BLaER1 (cell line): ENCODE data around the gene SKIDA1.

Experiments
- H3K27ac ChIP-seq: shearing (Covaris generic); formaldehyde crosslinking; 2 replicates; pipeline ENCODE4 v1.8.1; 2022
- H3K27me3 ChIP-seq: shearing (Covaris generic); formaldehyde crosslinking; 2 replicates; pipeline ENCODE4 v1.8.1; 2022
- H3K36me3 ChIP-seq: shearing (Covaris generic); formaldehyde crosslinking; 2 replicates; pipeline ENCODE4 v1.8.1; 2022
- H3K4me1 ChIP-seq: shearing (Covaris generic); formaldehyde crosslinking; 2 replicates; pipeline ENCODE4 v1.8.1; 2022
- H3K4me2 ChIP-seq: shearing (Covaris generic); formaldehyde crosslinking; 2 replicates; pipeline ENCODE4 v1.8.1; 2022
- H3K4me3 ChIP-seq: shearing (Covaris generic); formaldehyde crosslinking; 2 replicates; pipeline ENCODE4 v1.8.1; 2022
- H3K9ac ChIP-seq: shearing (Covaris generic); formaldehyde crosslinking; 2 replicates; pipeline ENCODE4 v1.8.1; 2022
- H3K9me3 ChIP-seq: shearing (Covaris generic); formaldehyde crosslinking; 2 replicates; pipeline ENCODE4 v1.8.1; 2022
- H4K20me1 ChIP-seq: shearing (Covaris generic); formaldehyde crosslinking; 2 replicates; pipeline ENCODE4 v1.8.1; 2022
- Cebpa-rat ChIP-seq: shearing (Covaris generic); IDR thresholded peaks from 2 replicates; pipeline ENCODE4 v1.8.1; 2022

Gene SKIDA1

DNA sequence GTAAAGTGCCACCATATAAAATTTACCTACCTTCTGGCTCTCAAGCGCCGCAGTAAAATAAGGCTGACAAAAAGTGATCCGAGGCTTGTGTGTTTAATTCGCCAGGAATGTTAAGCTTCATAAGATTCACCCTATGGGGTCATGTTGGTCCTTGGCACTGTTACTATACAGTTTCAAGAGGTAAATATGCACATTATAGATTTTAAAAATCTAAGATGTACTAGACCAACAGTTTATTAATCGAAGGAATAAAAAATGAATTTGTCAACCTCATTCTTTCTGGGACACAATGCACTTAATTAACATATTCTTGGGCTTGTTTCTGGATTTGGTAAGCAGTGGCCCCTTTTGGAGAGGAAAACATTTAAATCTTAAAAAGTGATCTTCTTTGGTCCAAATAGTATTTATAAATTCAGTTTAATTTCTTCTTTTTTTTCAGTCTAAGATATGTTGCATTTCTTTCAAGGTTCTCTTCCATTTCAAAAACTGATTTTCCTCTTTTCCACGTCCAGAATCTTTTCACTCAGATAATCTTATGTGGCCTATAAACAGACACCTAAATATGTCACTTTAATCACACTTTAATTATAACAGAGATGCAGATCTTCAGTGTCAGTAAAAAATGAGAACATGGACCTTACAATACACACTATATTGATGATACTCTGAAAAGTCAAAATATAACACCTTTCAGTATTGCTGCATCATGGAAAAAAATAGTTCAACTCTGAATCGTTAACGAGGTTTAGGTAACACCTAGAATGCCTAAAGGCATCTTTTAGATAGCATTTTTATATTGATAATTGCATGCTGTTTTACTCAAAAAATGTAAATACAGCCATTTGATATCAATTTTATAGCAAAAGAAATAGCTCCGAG lies 3.8 kb upstream of the SKIDA1 start:
- no peak for TF ChIP-seq Cebpa-rat
- Histone ChIP-seq H4K20me1 (peaks cover 63% of the 10 kb centered on the region), H3K36me3 (no peaks in the 10 kb centered on the region), H3K9me3 (no peaks in the 10 kb centered on the region), H3K27ac (no peak overlapping the region), H3K4me1 (peaks cover 6% of the 10 kb centered on the region; the same call in 1 of the 2 replicates), H3K4me2 (no peak overlapping the region), H3K27me3 (peaks cover 87% of the 10 kb centered on the region), H3K9ac (no peak overlapping the region), H3K4me3 (no peak overlapping the region)

GRCh38 chr10:21528236-21529031 lies 3.0 kb upstream of the SKIDA1 start:
- Histone ChIP-seq H3K27ac (no peak overlapping the region), H3K4me3 (no peak overlapping the region), H3K9me3 (no peaks in the 10 kb centered on the region), H3K4me1 (peaks cover 5% of the 10 kb centered on the region; the same call in 1 of the 2 replicates), H3K4me2 (no peak overlapping the region), H3K36me3 (no peaks in the 10 kb centered on the region), H3K27me3 (peaks cover 93% of the 10 kb centered on the region), H3K9ac (no peak overlapping the region), H4K20me1 (peaks cover 71% of the 10 kb centered on the region)
- no peak for TF ChIP-seq Cebpa-rat

- Histone ChIP-seq H3K4me1 (no peaks in the 10 kb centered on the region; the same call in 1 of the 2 replicates), H3K4me3 (no peak overlapping the region), H3K36me3 (no peaks in the 10 kb centered on the region), H3K27me3 (peaks cover 93% of the 10 kb centered on the region), H3K4me2 (no peak overlapping the region), H4K20me1 (peaks cover 78% of the 10 kb centered on the region), H3K9me3 (no peaks in the 10 kb centered on the region), H3K27ac (no peak overlapping the region), H3K9ac (no peak overlapping the region)
- TF ChIP-seq Cebpa-rat = no peak
These were observed 2.2 kb upstream of the SKIDA1 start for GRCh38 chr10:21527598-21528235.

- Histone ChIP-seq H3K9ac (no peak overlapping the region), H3K9me3 (no peaks in the 10 kb centered on the region), H3K27ac (no peak overlapping the region), H3K4me2 (no peak overlapping the region), H4K20me1 (peaks cover 83% of the 10 kb centered on the region), H3K4me1 (no peaks in the 10 kb centered on the region; the same call in 1 of the 2 replicates), H3K36me3 (no peaks in the 10 kb centered on the region), H3K4me3 (0 out of 2 replicates have a peak overlapping the region, but pooled peaks have one; percentile 28), H3K27me3 (peaks cover 94% of the 10 kb centered on the region)
- TF ChIP-seq Cebpa-rat = no peak
These were observed 1.5 kb upstream of the SKIDA1 start for GRCh38 chr10:21526860-21527597.

DNA sequence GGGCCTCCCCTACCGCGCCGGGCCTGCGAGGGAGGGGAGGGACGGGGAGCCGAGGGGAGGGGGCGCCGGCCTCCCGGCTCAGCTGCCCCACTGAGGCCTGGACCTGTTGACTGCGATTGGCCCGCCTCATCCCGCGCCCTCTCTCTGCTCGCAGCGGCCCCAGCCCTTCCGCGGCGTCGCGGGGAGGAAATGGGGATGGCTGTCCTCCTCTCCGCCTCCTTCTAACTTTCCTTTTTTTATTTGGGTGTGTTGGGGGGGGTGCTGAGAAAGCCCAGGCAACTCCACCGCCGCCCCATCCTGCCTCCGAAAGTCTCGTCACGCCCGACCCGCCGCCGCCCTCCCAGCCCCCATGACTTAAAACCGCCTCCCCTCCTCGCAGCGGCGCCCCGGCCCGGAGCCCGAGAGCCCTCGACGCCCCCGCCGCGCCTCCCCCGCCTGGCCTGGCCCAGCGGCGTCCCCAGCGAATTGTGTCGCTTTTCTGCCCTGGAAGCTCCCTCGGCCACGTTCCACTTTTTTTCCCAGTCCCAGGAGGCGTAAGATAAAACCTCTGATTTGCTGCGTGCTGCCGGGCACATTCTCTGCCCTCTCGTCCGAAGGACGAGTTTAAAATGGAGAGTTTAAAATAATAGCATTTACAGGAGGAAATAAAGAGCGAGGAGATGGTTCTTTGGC lies 842 bp upstream of the SKIDA1 start:
- Histone ChIP-seq H3K4me3 (peak overlapping the region; percentile 28; the same call in 1 of the 2 replicates), H3K36me3 (no peaks in the 10 kb centered on the region), H3K27ac (no peak overlapping the region), H3K4me1 (no peaks in the 10 kb centered on the region; the same call in 1 of the 2 replicates), H3K27me3 (peaks cover 100% of the 10 kb centered on the region), H4K20me1 (peaks cover 89% of the 10 kb centered on the region), H3K9me3 (no peaks in the 10 kb centered on the region), H3K9ac (no peak overlapping the region), H3K4me2 (peak overlapping the region; percentile 72)
- TF ChIP-seq Cebpa-rat = no peak

- no peak overlapping the region for H3K27ac ChIP-seq
- H4K20me1 ChIP-seq = peaks cover 94% of the 10 kb centered on the region
- no peak overlapping the region for H3K4me2 ChIP-seq
- H3K27me3 ChIP-seq = peaks cover 100% of the 10 kb centered on the region
- no peaks in the 10 kb centered on the region for H3K36me3 ChIP-seq
- no peaks in the 10 kb centered on the region for H3K9me3 ChIP-seq
- TF ChIP-seq Cebpa-rat = peak; percentile 39; the same call in 1 of the 2 replicates
- no peak overlapping the region for H3K4me3 ChIP-seq
- H3K9ac ChIP-seq = no peak overlapping the region
- H3K4me1 ChIP-seq = no peaks in the 10 kb centered on the region; the same call in 1 of the 2 replicates
These were observed 736 bp downstream of the SKIDA1 start for GRCh38 chr10:21524526-21525366.

- no peak overlapping the region for H3K4me3 ChIP-seq
- no peaks in the 10 kb centered on the region for H3K9me3 ChIP-seq
- no peak overlapping the region for H3K9ac ChIP-seq
- TF ChIP-seq Cebpa-rat = no peak
- H3K4me1 ChIP-seq = no peaks in the 10 kb centered on the region; the same call in 1 of the 2 replicates
- H4K20me1 ChIP-seq = peaks cover 94% of the 10 kb centered on the region
- H3K4me2 ChIP-seq = no peak overlapping the region
- H3K27ac ChIP-seq = no peak overlapping the region
- H3K27me3 ChIP-seq = peaks cover 100% of the 10 kb centered on the region
- no peaks in the 10 kb centered on the region for H3K36me3 ChIP-seq
These were observed 1.4 kb downstream of the SKIDA1 start for GRCh38 chr10:21524131-21524525.

DNA sequence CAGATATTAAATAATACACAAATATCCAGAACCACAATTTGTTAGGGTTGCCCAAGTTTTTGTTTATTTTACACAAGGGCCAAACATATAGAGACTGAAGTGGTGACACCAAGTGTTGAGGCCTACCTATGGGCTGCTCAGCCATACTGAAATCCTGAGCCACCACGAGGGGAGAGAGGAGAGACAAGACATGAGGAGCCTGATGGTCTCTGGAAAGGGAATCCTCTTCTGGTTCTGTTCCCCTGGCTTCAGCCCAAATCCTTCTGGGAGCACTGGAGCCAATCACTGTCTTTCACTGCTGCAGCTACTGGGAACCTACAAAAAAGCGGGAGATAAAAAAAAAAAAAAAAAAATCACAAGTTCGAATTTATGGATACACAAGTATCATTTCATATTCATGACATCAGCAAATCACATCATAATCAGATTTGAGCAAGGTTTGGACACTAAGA lies 1.9 kb downstream of the SKIDA1 start:
- H3K9me3 ChIP-seq = no peaks in the 10 kb centered on the region
- no peak overlapping the region for H3K4me3 ChIP-seq
- no peaks in the 10 kb centered on the region; the same call in 1 of the 2 replicates for H3K4me1 ChIP-seq
- TF ChIP-seq Cebpa-rat = no peak
- H3K9ac ChIP-seq = no peak overlapping the region
- peaks cover 94% of the 10 kb centered on the region for H4K20me1 ChIP-seq
- no peaks in the 10 kb centered on the region for H3K36me3 ChIP-seq
- H3K27me3 ChIP-seq = peaks cover 100% of the 10 kb centered on the region
- H3K27ac ChIP-seq = no peak overlapping the region
- H3K4me2 ChIP-seq = no peak overlapping the region
